Kidney (tissue), 14 donors: Measurements from ENCODE around the gene CFAP58. TPM values are rescaled to one million over a fixed set of nuclear protein-coding genes. Genes with fewer than 3 reads are reported as not detected.

Experiments used
- DNase-seq, 5 donors: peaks; one replicate each; pipeline ENCODE4 v3.0.0-alpha.2; 2013 to 2020
- FAIRE-seq: peaks from 2 replicates; lab custom pipeline; 2012; peaks lifted over from hg19 to GRCh38; lab: Jason Lieb, UNC
- H3K27ac ChIP-seq, 2 donors: one replicate each; pipeline ENCODE4 v1.7.0; 2013; ENCODE audit warnings: low read depth in 2 of 2, low read length in 2 of 2, inconsistent platforms in 1 of 2
- H3K27me3 ChIP-seq: one replicate; pipeline ENCODE4 v1.7.1; 2013; ENCODE audit warnings: low read length, inconsistent platforms; ENCODE audit not compliant: control insufficient read depth, insufficient read depth
- H3K36me3 ChIP-seq, 3 donors: one replicate each; pipeline versions ENCODE4 v1.7.0 to v1.7.1; 2013; ENCODE audit warnings: low read length in 3 of 3, control low read depth in 1 of 3, inconsistent platforms in 1 of 3; ENCODE audit not compliant: insufficient read depth in 3 of 3, control insufficient read depth in 2 of 3
- H3K4me1 ChIP-seq, 3 donors: one replicate each; pipeline versions ENCODE4 v1.7.0 to v1.7.1; 2013; ENCODE audit warnings: low read length in 3 of 3, inconsistent platforms in 1 of 3, low read depth in 1 of 3; ENCODE audit not compliant: control insufficient read depth in 2 of 3, insufficient read depth in 2 of 3
- H3K4me3 ChIP-seq, 3 donors: one replicate each; pipeline versions ENCODE4 v1.7.0 to v1.8.1; 2013; ENCODE audit warnings: low read length in 3 of 3, control low read depth in 1 of 3, inconsistent platforms in 1 of 3
- H3K9ac ChIP-seq, 3 donors: one replicate each; pipeline versions ENCODE4 v1.7.0 to v1.7.1; 2013; ENCODE audit warnings: low read length in 3 of 3, control low read depth in 1 of 3, inconsistent platforms in 1 of 3
- H3K9me3 ChIP-seq, 3 donors: one replicate each; pipeline versions ENCODE4 v1.7.0 to v1.7.1; 2013; ENCODE audit warnings: low read length in 3 of 3, control low read depth in 1 of 3, inconsistent platforms in 1 of 3; ENCODE audit not compliant: control insufficient read depth in 2 of 3, insufficient read depth in 1 of 3
- intact Hi-C: fragments of 100-400 bp; cut with DNase I; formaldehyde crosslinking; loops from one replicate; pipeline ENCODE4 v1.11.1; 2022
- polyA plus RNA-seq: library from polyadenylated mRNA; stranded (reverse); fragments of 350-450 nt; fragmentation: Illumina TruSeq; extraction: RNeasy Lipid Tissue Mini Kit (QIAGEN cat#74804); gene quantifications from one replicate; pipeline ENCODE4 v1.2.3, GENCODE V29; 2014; ENCODE audit warnings: low read depth, low replicate concordance; ENCODE audit not compliant: insufficient read depth
- total RNA-seq: library from RNA; stranded (reverse); fragmentation: NEBNext Ultra II Directional; extraction: Animal tissue kit (Norgen Biotek cat#: 25700); gene quantifications from one replicate; pipeline ENCODE4 v1.2.1, GENCODE V29; 2021
- TF ChIP-seq, protein P1 (sequence below): IDR thresholded peaks from 3 replicates; pipeline ENCODE4 v1.5.1; 2012; ENCODE audit warnings: mild to moderate bottlenecking, moderate library complexity, borderline replicate concordance; ENCODE audit not compliant: insufficient read depth; ENCODE audit errors: extremely low read depth
- donor health status: control.
- donor health status: control.
- donor health status: control.
- donor health status: control.
- donor health status: control.
- donor health status: DM: yes; HTN: yes; CAD: no.
- donor health status: Normal renal cell carcinoma (clear cell type).

CFAP58 gene
- total and polyA plus RNA-seq, 2 donors from 2014 or later, result 0.19 to 0.35 TPM

DNA sequence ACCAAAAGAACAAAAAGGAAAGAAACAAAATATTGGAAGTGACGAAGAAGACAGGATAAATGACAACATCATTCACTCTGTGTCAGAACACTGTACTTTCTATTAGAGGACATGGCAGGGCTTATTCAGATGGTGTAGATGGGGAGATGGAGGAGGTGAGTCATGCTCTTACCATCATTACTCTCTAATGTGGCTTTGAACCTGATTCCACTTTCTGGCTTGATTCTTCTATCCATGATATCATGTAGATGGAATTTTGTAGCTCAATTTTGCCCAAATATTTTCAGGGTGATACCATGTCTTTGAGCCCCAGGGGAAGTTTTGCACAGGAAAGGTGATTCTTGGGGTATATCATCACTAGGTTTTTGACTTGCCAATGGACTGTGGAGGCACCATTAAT lies 91.7 kb downstream of the CFAP58 start:
- intact Hi-C loops, result no loop called here
- TF ChIP-seq, protein P1, sequence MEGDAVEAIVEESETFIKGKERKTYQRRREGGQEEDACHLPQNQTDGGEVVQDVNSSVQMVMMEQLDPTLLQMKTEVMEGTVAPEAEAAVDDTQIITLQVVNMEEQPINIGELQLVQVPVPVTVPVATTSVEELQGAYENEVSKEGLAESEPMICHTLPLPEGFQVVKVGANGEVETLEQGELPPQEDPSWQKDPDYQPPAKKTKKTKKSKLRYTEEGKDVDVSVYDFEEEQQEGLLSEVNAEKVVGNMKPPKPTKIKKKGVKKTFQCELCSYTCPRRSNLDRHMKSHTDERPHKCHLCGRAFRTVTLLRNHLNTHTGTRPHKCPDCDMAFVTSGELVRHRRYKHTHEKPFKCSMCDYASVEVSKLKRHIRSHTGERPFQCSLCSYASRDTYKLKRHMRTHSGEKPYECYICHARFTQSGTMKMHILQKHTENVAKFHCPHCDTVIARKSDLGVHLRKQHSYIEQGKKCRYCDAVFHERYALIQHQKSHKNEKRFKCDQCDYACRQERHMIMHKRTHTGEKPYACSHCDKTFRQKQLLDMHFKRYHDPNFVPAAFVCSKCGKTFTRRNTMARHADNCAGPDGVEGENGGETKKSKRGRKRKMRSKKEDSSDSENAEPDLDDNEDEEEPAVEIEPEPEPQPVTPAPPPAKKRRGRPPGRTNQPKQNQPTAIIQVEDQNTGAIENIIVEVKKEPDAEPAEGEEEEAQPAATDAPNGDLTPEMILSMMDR, result no peak
- H3K9ac ChIP-seq, result no peak overlapping the region
- no peaks in the 10 kb centered on the region for H3K27me3 ChIP-seq
- no peak overlapping the region for H3K27ac ChIP-seq
- no peaks in the 10 kb centered on the region for H3K36me3 ChIP-seq
- DNase-seq (no peak), FAIRE-seq (no peak)
- no peaks in the 10 kb centered on the region for H3K4me1 ChIP-seq
- H3K9me3 ChIP-seq, result no peaks in the 10 kb centered on the region
- H3K4me3 ChIP-seq, result no peak overlapping the region

DNA sequence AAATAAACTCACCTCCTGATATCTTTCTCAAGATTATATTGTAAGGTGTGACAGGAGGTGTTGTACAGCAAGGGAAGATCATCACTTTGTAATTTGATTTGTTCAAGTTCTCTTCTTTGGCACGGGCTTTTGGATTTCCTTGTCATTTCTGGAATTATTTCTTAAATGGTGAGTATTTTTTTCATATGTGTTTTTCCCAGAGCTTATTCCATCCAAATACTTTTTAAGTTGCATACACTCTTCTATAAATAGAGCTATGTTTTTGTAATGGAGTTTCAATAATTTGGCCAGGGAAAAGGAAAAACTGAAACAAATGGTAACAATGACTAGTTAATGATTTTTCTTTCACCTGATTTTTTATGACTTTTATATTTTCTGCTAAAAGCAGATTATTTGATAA lies 92.5 kb downstream of the CFAP58 start:
- intact Hi-C loops, result no loop called here
- H3K36me3 ChIP-seq, result no peaks in the 10 kb centered on the region
- no peak overlapping the region for H3K4me3 ChIP-seq
- H3K9ac ChIP-seq, result no peak overlapping the region
- DNase-seq, result no peak
- no peaks in the 10 kb centered on the region for H3K9me3 ChIP-seq
- no peaks in the 10 kb centered on the region for H3K4me1 ChIP-seq
- no peak overlapping the region for H3K27ac ChIP-seq
- TF ChIP-seq, protein P1, result no peak
- no peaks in the 10 kb centered on the region for H3K27me3 ChIP-seq
- no peak for FAIRE-seq

DNA sequence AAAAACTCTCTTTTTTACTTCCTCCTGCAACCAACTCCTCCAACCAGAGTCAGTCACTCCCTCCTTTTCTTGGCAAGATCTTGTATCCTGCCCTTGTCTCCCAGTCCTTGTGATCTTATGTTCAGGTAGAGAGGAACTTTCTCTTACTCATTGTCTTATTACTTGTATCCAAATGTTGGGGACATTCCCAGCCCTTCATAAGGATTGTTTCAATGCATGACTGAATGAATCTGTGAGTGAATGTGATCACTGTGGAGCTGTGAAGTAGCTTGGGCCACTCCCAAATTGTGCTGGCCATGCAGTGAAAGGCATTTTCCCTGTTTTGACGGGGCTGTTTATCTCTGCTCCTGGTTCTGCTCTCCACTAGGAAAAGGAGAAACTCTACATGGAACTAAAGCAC lies 93.7 kb downstream of the CFAP58 start:
- H3K4me1 ChIP-seq, result no peaks in the 10 kb centered on the region
- TF ChIP-seq, protein P1, result no peak
- intact Hi-C loops, result no loop called here
- no peak overlapping the region for H3K27ac ChIP-seq
- no peaks in the 10 kb centered on the region for H3K9me3 ChIP-seq
- no peaks in the 10 kb centered on the region for H3K36me3 ChIP-seq
- H3K9ac ChIP-seq, result no peak overlapping the region
- no peak overlapping the region for H3K4me3 ChIP-seq
- no peak for DNase-seq
- H3K27me3 ChIP-seq, result no peaks in the 10 kb centered on the region
- no peak for FAIRE-seq

DNA sequence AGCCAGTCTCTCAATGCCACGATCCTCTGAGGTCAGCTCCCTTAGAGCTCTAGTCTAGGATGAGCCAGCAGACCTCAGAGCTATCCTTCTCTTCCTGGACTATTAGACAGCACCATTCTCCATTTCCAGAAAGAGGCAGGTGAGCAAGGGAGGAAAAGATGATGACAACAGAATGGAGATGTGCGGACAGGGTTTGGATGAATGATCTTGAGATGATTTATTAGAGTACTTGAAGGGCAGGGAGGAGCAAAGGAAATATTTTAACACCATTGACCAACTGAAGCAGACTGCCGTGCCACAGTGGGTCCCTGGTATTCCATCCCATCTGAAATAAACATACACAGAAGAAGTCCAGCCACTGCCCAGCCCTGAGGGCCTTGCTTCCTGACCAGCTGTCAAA lies 94.3 kb downstream of the CFAP58 start:
- no peaks in the 10 kb centered on the region for H3K36me3 ChIP-seq
- no peak overlapping the region for H3K4me3 ChIP-seq
- no peaks in the 10 kb centered on the region for H3K27me3 ChIP-seq
- H3K27ac ChIP-seq, result no peak overlapping the region
- intact Hi-C loops, result no loop called here
- no peak for FAIRE-seq
- no peaks in the 10 kb centered on the region for H3K4me1 ChIP-seq
- H3K9me3 ChIP-seq, result no peaks in the 10 kb centered on the region
- peak in 1 of 5 donors; percentile 3 for DNase-seq
- no peak overlapping the region for H3K9ac ChIP-seq
- TF ChIP-seq, protein P1, result no peak
